ENCODE data around the gene LCE1E.

LCE1E gene

DNA sequence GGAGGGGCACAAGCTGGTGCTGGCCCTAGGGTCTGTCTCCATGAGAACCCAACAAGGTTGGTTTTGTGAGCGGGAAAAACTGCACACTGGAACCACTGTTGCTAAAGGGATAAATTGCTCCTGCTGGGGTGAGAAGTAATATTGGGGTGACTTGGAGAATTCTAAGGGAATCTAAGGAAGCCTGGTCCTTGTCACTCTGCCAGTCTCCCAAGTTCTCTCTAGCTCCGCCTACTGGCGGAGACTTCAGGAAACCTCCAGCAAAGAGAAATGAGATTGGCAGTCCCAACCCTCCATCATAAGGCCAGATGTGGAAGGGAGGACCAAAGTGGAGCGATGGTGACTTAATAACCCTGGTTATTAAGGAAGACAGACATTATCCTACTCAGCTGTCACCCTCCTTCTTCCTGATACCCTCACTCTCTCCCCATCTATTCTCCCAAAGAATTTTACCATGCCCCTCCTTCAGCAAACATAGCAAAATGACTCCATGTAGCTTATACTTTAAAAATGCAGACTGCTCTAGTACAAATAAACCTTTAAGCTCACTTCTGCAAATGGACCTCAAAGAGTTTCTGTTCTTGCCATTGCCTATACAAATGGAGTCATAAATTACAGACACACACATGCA, 8.4 kb upstream of the LCE1E start:
- H3K27ac ChIP-seq (ENCODE audit: low read depth, low read length), result no peak overlapping the region
- H3K4me1 ChIP-seq (ENCODE audit: control insufficient read depth, insufficient read depth, low read length), result no peaks in the 10 kb centered on the region
- H3K9ac ChIP-seq (ENCODE audit: low read length), result no peak overlapping the region
- no peaks in the 10 kb centered on the region for H3K27me3 ChIP-seq (ENCODE audit: control insufficient read depth, insufficient read depth, low read length)
- H3K36me3 ChIP-seq (ENCODE audit: control insufficient read depth, insufficient read depth, low read length), result no peaks in the 10 kb centered on the region
- H3K9me3 ChIP-seq (ENCODE audit: control insufficient read depth, insufficient read depth, low read depth, low read length), result peaks cover 9% of the 10 kb centered on the region; the same call in 1 of the 2 replicates
- no peak overlapping the region for H3K4me3 ChIP-seq (ENCODE audit: low read depth, low read length)

- no peaks in the 10 kb centered on the region for H3K36me3 ChIP-seq (ENCODE audit: control insufficient read depth, insufficient read depth, low read length)
- peaks cover 6% of the 10 kb centered on the region; the same call in 1 of the 2 replicates for H3K9me3 ChIP-seq (ENCODE audit: control insufficient read depth, insufficient read depth, low read depth, low read length)
- no peaks in the 10 kb centered on the region for H3K27me3 ChIP-seq (ENCODE audit: control insufficient read depth, insufficient read depth, low read length)
- H3K4me3 ChIP-seq (ENCODE audit: low read depth, low read length), result no peak overlapping the region
- H3K27ac ChIP-seq (ENCODE audit: low read depth, low read length), result no peak overlapping the region
- H3K9ac ChIP-seq (ENCODE audit: low read length), result no peak overlapping the region
- H3K4me1 ChIP-seq (ENCODE audit: control insufficient read depth, insufficient read depth, low read length), result peaks cover 7% of the 10 kb centered on the region; the same call in 1 of the 2 replicates
Measured at GRCh38 chr1:152783095-152783494, 3.0 kb upstream of the LCE1E start.

GRCh38 chr1:152795686-152796085, 9.6 kb downstream of the LCE1E start:
- Histone ChIP-seq H3K27me3 (ENCODE audit: control insufficient read depth, insufficient read depth, low read length) (no peaks in the 10 kb centered on the region), H3K9me3 (ENCODE audit: control insufficient read depth, insufficient read depth, low read depth, low read length) (peaks cover 9% of the 10 kb centered on the region; the same call in 1 of the 2 replicates), H3K9ac (ENCODE audit: low read length) (no peak overlapping the region), H3K4me1 (ENCODE audit: control insufficient read depth, insufficient read depth, low read length) (no peaks in the 10 kb centered on the region), H3K36me3 (ENCODE audit: control insufficient read depth, insufficient read depth, low read length) (no peaks in the 10 kb centered on the region), H3K27ac (ENCODE audit: low read depth, low read length) (no peak overlapping the region), H3K4me3 (ENCODE audit: low read depth, low read length) (no peak overlapping the region)

DNA sequence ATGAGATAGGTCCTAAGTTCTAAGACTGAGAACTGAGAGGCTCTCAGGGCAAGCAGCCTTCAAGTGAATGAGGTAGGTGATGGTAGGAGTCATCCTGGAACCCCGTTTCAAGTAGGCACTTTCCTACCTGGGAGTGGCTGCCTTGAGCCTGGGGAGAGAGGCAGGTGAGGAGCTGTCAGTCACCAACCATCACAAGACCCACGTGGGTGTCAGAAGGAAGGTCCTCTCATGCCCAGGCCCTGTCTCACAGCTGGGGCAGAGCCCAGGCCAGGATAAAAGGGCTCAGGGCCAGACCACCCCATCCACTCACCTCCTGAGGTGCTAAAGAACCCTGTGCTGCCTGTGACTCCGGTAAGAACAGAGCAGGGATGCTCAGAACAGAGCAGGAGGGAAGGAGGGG, 10.4 kb downstream of the LCE1E start, which contains the start of gene LCE1D:
Gene LCE1D, plus strand, starts transcription at position 301 of the 400 bp plus-strand sequence. CDS start 1,074 bp downstream, outside the sequence.
- H3K9ac ChIP-seq (ENCODE audit: low read length), result no peak within 1 kb of the TSS
- H3K36me3 ChIP-seq (ENCODE audit: control insufficient read depth, insufficient read depth, low read length), result no peaks in the 10 kb centered on the region
- no peaks in the 10 kb centered on the region for H3K4me1 ChIP-seq (ENCODE audit: control insufficient read depth, insufficient read depth, low read length)
- peaks cover 11% of the 10 kb centered on the region; the same call in 1 of the 2 replicates for H3K9me3 ChIP-seq (ENCODE audit: control insufficient read depth, insufficient read depth, low read depth, low read length)
- H3K27me3 ChIP-seq (ENCODE audit: control insufficient read depth, insufficient read depth, low read length), result no peaks in the 10 kb centered on the region
- no peak within 1 kb of the TSS for H3K4me3 ChIP-seq (ENCODE audit: low read depth, low read length)
- no peak within 1 kb of the TSS for H3K27ac ChIP-seq (ENCODE audit: low read depth, low read length)

DNA sequence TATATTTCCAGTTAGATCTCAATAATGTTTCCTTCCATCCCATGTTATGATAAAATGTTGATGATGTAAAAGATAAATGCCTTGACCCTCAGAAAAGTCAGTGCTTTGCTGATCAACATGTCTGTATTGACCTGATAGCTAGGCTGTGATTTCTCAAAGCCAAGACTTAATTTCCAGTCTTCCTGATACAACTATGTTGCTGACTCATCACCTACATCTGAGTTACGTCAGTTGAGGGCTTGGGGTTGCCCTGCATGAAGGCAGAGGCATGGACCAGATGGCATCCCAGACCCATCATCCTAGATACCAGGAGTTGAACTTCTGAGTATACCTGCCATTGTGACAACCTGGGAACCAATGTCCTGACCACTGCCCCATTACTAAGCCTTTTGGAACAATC, 15.3 kb downstream of the LCE1E start:
- Histone ChIP-seq H3K9me3 (ENCODE audit: control insufficient read depth, insufficient read depth, low read depth, low read length) (peaks cover 17% of the 10 kb centered on the region; the same call in 1 of the 2 replicates), H3K9ac (ENCODE audit: low read length) (no peak overlapping the region), H3K27me3 (ENCODE audit: control insufficient read depth, insufficient read depth, low read length) (no peaks in the 10 kb centered on the region), H3K36me3 (ENCODE audit: control insufficient read depth, insufficient read depth, low read length) (no peaks in the 10 kb centered on the region), H3K27ac (ENCODE audit: low read depth, low read length) (no peak overlapping the region), H3K4me1 (ENCODE audit: control insufficient read depth, insufficient read depth, low read length) (no peaks in the 10 kb centered on the region), H3K4me3 (ENCODE audit: low read depth, low read length) (no peak overlapping the region)

GRCh38 chr1:152806576-152806975, 20.5 kb downstream of the LCE1E start, which contains the start of gene LCE1C:
LCE1C (minus strand) TSS chr1:152806651; CDS start chr1:152805478, 1,173 bp downstream.
- Histone ChIP-seq H3K9ac (ENCODE audit: low read length) (no peak within 1 kb of the TSS), H3K27ac (ENCODE audit: low read depth, low read length) (no peak within 1 kb of the TSS), H3K9me3 (ENCODE audit: control insufficient read depth, insufficient read depth, low read depth, low read length) (peaks cover 11% of the 10 kb centered on the region; the same call in 1 of the 2 replicates), H3K4me3 (ENCODE audit: low read depth, low read length) (no peak within 1 kb of the TSS), H3K4me1 (ENCODE audit: control insufficient read depth, insufficient read depth, low read length) (no peaks in the 10 kb centered on the region), H3K27me3 (ENCODE audit: control insufficient read depth, insufficient read depth, low read length) (no peaks in the 10 kb centered on the region), H3K36me3 (ENCODE audit: control insufficient read depth, insufficient read depth, low read length) (no peaks in the 10 kb centered on the region)

GRCh38 chr1:152811050-152811449, 25.0 kb downstream of the LCE1E start:
- H3K4me3 ChIP-seq (ENCODE audit: low read depth, low read length), result no peak overlapping the region

GRCh38 chr1:152811671-152812070, 25.6 kb downstream of the LCE1E start, which contains the start of gene LCE1B:
LCE1B (plus strand) TSS chr1:152811971; CDS start chr1:152812447, 476 bp downstream.
- Histone ChIP-seq H3K9ac (ENCODE audit: low read length) (no peak within 1 kb of the TSS), H3K36me3 (ENCODE audit: control insufficient read depth, insufficient read depth, low read length) (no peaks in the 10 kb centered on the region), H3K27ac (ENCODE audit: low read depth, low read length) (no peak within 1 kb of the TSS), H3K4me3 (ENCODE audit: low read depth, low read length) (no peak within 1 kb of the TSS), H3K9me3 (ENCODE audit: control insufficient read depth, insufficient read depth, low read depth, low read length) (peaks cover 9% of the 10 kb centered on the region; the same call in 1 of the 2 replicates), H3K4me1 (ENCODE audit: control insufficient read depth, insufficient read depth, low read length) (no peaks in the 10 kb centered on the region), H3K27me3 (ENCODE audit: control insufficient read depth, insufficient read depth, low read length) (no peaks in the 10 kb centered on the region)

More at GRCh38 chr1:152811050-152811449, 25.0 kb downstream of the LCE1E start:
- no peaks in the 10 kb centered on the region for H3K36me3 ChIP-seq (ENCODE audit: control insufficient read depth, insufficient read depth, low read length)
- H3K4me1 ChIP-seq (ENCODE audit: control insufficient read depth, insufficient read depth, low read length), result no peaks in the 10 kb centered on the region
- H3K27me3 ChIP-seq (ENCODE audit: control insufficient read depth, insufficient read depth, low read length), result no peaks in the 10 kb centered on the region
- peaks cover 13% of the 10 kb centered on the region; the same call in 1 of the 2 replicates for H3K9me3 ChIP-seq (ENCODE audit: control insufficient read depth, insufficient read depth, low read depth, low read length)
- no peak overlapping the region for H3K9ac ChIP-seq (ENCODE audit: low read length)
- no peak overlapping the region for H3K27ac ChIP-seq (ENCODE audit: low read depth, low read length)

DNA sequence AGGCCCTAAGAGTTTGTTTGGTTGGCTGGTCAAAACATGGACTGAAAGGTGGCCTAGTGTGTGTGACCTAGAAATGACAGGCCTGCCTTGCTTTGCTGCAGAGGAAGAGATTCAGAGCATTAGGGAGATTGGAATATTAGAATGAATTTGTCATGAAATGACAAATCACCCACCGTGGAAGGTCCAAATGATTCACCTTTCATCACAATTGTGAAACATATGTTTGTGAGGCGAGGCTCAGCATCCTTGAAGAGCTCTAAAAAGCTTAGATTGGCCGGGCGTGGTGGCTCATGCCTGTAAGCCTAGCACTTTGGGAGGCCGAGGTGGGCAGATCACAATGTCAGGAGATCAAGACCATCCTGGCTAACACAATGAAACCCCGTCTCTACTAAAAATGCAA, 31.3 kb downstream of the LCE1E start:
- H3K36me3 ChIP-seq (ENCODE audit: control insufficient read depth, insufficient read depth, low read length), result no peaks in the 10 kb centered on the region
- H3K4me1 ChIP-seq (ENCODE audit: control insufficient read depth, insufficient read depth, low read length), result no peaks in the 10 kb centered on the region
- H3K4me3 ChIP-seq (ENCODE audit: low read depth, low read length), result no peak overlapping the region
- H3K27ac ChIP-seq (ENCODE audit: low read depth, low read length), result no peak overlapping the region
- no peaks in the 10 kb centered on the region for H3K27me3 ChIP-seq (ENCODE audit: control insufficient read depth, insufficient read depth, low read length)
- H3K9ac ChIP-seq (ENCODE audit: low read length), result no peak overlapping the region
- H3K9me3 ChIP-seq (ENCODE audit: control insufficient read depth, insufficient read depth, low read depth, low read length), result peaks cover 14% of the 10 kb centered on the region; the same call in 1 of the 2 replicates

GRCh38 chr1:152823294-152823693, 37.2 kb downstream of the LCE1E start:
- H3K4me3 ChIP-seq (ENCODE audit: low read depth, low read length), result no peak overlapping the region
- no peak overlapping the region for H3K9ac ChIP-seq (ENCODE audit: low read length)
- no peaks in the 10 kb centered on the region for H3K27me3 ChIP-seq (ENCODE audit: control insufficient read depth, insufficient read depth, low read length)
- H3K4me1 ChIP-seq (ENCODE audit: control insufficient read depth, insufficient read depth, low read length), result no peaks in the 10 kb centered on the region
- H3K27ac ChIP-seq (ENCODE audit: low read depth, low read length), result no peak overlapping the region
- H3K36me3 ChIP-seq (ENCODE audit: control insufficient read depth, insufficient read depth, low read length), result no peaks in the 10 kb centered on the region
- peaks cover 13% of the 10 kb centered on the region; the same call in 1 of the 2 replicates for H3K9me3 ChIP-seq (ENCODE audit: control insufficient read depth, insufficient read depth, low read depth, low read length)

GRCh38 chr1:152824964-152825363, 38.9 kb downstream of the LCE1E start:
- Histone ChIP-seq H3K27me3 (ENCODE audit: control insufficient read depth, insufficient read depth, low read length) (no peaks in the 10 kb centered on the region), H3K4me3 (ENCODE audit: low read depth, low read length) (no peak overlapping the region), H3K4me1 (ENCODE audit: control insufficient read depth, insufficient read depth, low read length) (no peaks in the 10 kb centered on the region), H3K9me3 (ENCODE audit: control insufficient read depth, insufficient read depth, low read depth, low read length) (peaks cover 10% of the 10 kb centered on the region; the same call in 1 of the 2 replicates), H3K9ac (ENCODE audit: low read length) (no peak overlapping the region), H3K27ac (ENCODE audit: low read depth, low read length) (no peak overlapping the region), H3K36me3 (ENCODE audit: control insufficient read depth, insufficient read depth, low read length) (no peaks in the 10 kb centered on the region)
